Brain pericyte (primary cell): ENCODE data around the gene PTBP1.

Experiments
- DNase-seq: peaks from one replicate; pipeline ENCODE4 v3.0.0-alpha.2; 2012; ENCODE audit warnings: low read depth, low spot score

Gene PTBP1

GRCh38 chr19:797528-798414, 519 bp downstream of the PTBP1 start:
- no peak for DNase-seq

GRCh38 chr19:798415-799075, 1.3 kb downstream of the PTBP1 start:
- DNase-seq: no peak

GRCh38 chr19:799076-799881, 2.0 kb downstream of the PTBP1 start:
- no peak for DNase-seq

- no peak for DNase-seq
Observed at GRCh38 chr19:800360-801029, 3.2 kb downstream of the PTBP1 start.

GRCh38 chr19:801030-801860, 4.0 kb downstream of the PTBP1 start:
- no peak for DNase-seq

- no peak for DNase-seq
Observed at GRCh38 chr19:801861-802497, 4.7 kb downstream of the PTBP1 start.

- DNase-seq: no peak
Observed at GRCh38 chr19:802498-803098, 5.3 kb downstream of the PTBP1 start.

GRCh38 chr19:803099-803561, 5.9 kb downstream of the PTBP1 start:
- no peak for DNase-seq

- DNase-seq: no peak
Observed at GRCh38 chr19:803686-804418, 6.6 kb downstream of the PTBP1 start.

GRCh38 chr19:804419-805165, 7.3 kb downstream of the PTBP1 start:
- no peak for DNase-seq

GRCh38 chr19:805166-805551, 7.9 kb downstream of the PTBP1 start:
- no peak for DNase-seq

- no peak for DNase-seq
Observed at GRCh38 chr19:805600-806550, 8.6 kb downstream of the PTBP1 start.

- DNase-seq: no peak
Observed at GRCh38 chr19:806815-807421, 9.7 kb downstream of the PTBP1 start.

- DNase-seq: no peak
Observed at GRCh38 chr19:807627-808422, 10.6 kb downstream of the PTBP1 start.

GRCh38 chr19:808423-808775, 11.1 kb downstream of the PTBP1 start:
- DNase-seq: no peak
